A549 (cell line): ENCODE measurements around the gene MBNL2. TPM values are rescaled to one million over a fixed set of nuclear protein-coding genes. Genes with fewer than 3 reads are reported as not detected.
A peak's percentile ranks its signal among the peaks of the same experiment; 100 is the strongest.

Source experiments
- ATAC-seq, 2 experiments: fragments of 200-7000 bp in 1 of 2; fragments of >200 bp in 1 of 2; cut with Nextera tagmentation in 1 of 2; cut with Tn5 transposase in 1 of 2; 3 replicates each; pipeline versions ENCODE4 v1.8.0 to v1.9.1; 2018 to 2020; ENCODE audit warnings: mild to moderate bottlenecking in 1 of 2, moderate library complexity in 1 of 2
- CTCF ChIA-PET: fragments of 300-600 bp; sonication (Branson Sonifier 250); formaldehyde crosslinking; extraction: SDS; loops from one replicate; lab custom pipeline; 2021; ENCODE audit warnings: antibody characterized with exemption, inconsistent platforms; lab: Yijun Ruan, JAX
- POLR2A ChIA-PET: fragments of 350-600 bp; formaldehyde crosslinking; extraction: SDS; loops from one replicate; lab custom pipeline; 2021; ENCODE audit warnings: antibody characterized with exemption, inconsistent platforms; lab: Yijun Ruan, JAX
- DNase-seq, 2 experiments: peaks; one replicate each; pipeline versions ENCODE4 v3.0.0 to v3.0.0-alpha.2; 2011 to 2016; ENCODE audit warnings: low read depth in 1 of 2, low spot score in 1 of 2
- FAIRE-seq: peaks from 2 replicates; lab custom pipeline; 2011; peaks lifted over from hg19 to GRCh38; lab: Jason Lieb, UNC
- H3K27ac ChIP-seq, 2 experiments: fragments of >200 bp; sonication (Bioruptor Twin); formaldehyde crosslinking; 3 replicates each; pipeline ENCODE4 v1.5.1; 2016 to 2017
- H3K4me1 ChIP-seq: fragments of >200 bp; sonication (Bioruptor Twin); formaldehyde crosslinking; 3 replicates; pipeline ENCODE4 v1.6.1; 2016
- H3K4me2 ChIP-seq: fragments of >200 bp; sonication (Bioruptor Twin); formaldehyde crosslinking; 3 replicates; pipeline ENCODE4 v1.6.1; 2016
- H3K4me3 ChIP-seq: fragments of >200 bp; sonication (Bioruptor Twin); formaldehyde crosslinking; 3 replicates; pipeline ENCODE4 v1.5.1; 2016
- H3K9me3 ChIP-seq: fragments of >200 bp; sonication (Bioruptor Twin); formaldehyde crosslinking; 3 replicates; pipeline ENCODE4 v1.6.1; 2016
- BHLHE40 ChIP-seq: IDR thresholded peaks from 2 replicates; pipeline ENCODE4 v1.6.1; 2012; ENCODE audit warnings: low read depth, low read length, inconsistent platforms
- CBX2 ChIP-seq: fragments of 200-600 bp; sonication (generic); IDR thresholded peaks from 2 replicates; pipeline ENCODE4 v1.6.1; 2016; ENCODE audit warnings: low read depth, mild to moderate bottlenecking, borderline replicate concordance
- CBX8 ChIP-seq: fragments of 200-600 bp; sonication (generic); IDR thresholded peaks from 2 replicates; pipeline ENCODE4 v1.6.1; 2016
- CHD2 ChIP-seq: fragments of 150-350 bp; IDR thresholded peaks from 2 replicates; pipeline ENCODE4 v1.6.1; 2014; ENCODE audit warnings: low read length; ENCODE audit not compliant: partially characterized antibody
- EHMT2 ChIP-seq: fragments of 200-600 bp; sonication (generic); IDR thresholded peaks from 2 replicates; pipeline ENCODE4 v1.6.1; 2016; ENCODE audit warnings: antibody characterized with exemption, low read depth, mild to moderate bottlenecking, moderate library complexity
- ESRRA ChIP-seq: fragments of 150-350 bp; IDR thresholded peaks from 2 replicates; pipeline ENCODE4 v1.6.1; 2014; ENCODE audit warnings: mild to moderate bottlenecking, low read length, borderline replicate concordance
- FOSL2 ChIP-seq, 2 experiments: fragments of 450-650 bp in 1 of 2; fragments of >200 bp in 1 of 2; sonication (Bioruptor Twin) in 1 of 2; formaldehyde crosslinking; IDR thresholded peaks; 2 replicates each; pipeline versions ENCODE4 v1.5.0 to v1.6.1; 2016 to 2020; ENCODE audit warnings: mild to moderate bottlenecking in 1 of 2, moderate library complexity in 1 of 2
- FOXS1 ChIP-seq: fragments of 250-450 bp; sonication (Bioruptor Pico); IDR thresholded peaks from 2 replicates; pipeline ENCODE4 v1.5.0; 2020; ENCODE audit warnings: mild to moderate bottlenecking, moderate library complexity
- HOXA7 ChIP-seq: fragments of 250-450 bp; sonication (Bioruptor Pico); IDR thresholded peaks from 2 replicates; pipeline ENCODE4 v1.5.0; 2020; ENCODE audit warnings: mild to moderate bottlenecking, moderate library complexity
- HOXB13 ChIP-seq: fragments of 250-450 bp; sonication (Bioruptor Pico); IDR thresholded peaks from 2 replicates; pipeline ENCODE4 v1.5.0; 2020; ENCODE audit warnings: low read depth, mild to moderate bottlenecking, moderate library complexity
- HOXB5 ChIP-seq: fragments of 250-450 bp; sonication (Bioruptor Pico); IDR thresholded peaks from 2 replicates; pipeline ENCODE4 v1.5.0; 2020; ENCODE audit warnings: mild to moderate bottlenecking, moderate library complexity
- JUN ChIP-seq, 2 experiments: fragments of >200 bp; sonication (Bioruptor Twin); formaldehyde crosslinking; IDR thresholded peaks; 2 replicates in 1 of 2; 3 replicates in 1 of 2; pipeline ENCODE4 v1.6.1; 2016 to 2017
- JUNB ChIP-seq: fragments of >200 bp; sonication (Bioruptor Twin); formaldehyde crosslinking; IDR thresholded peaks from 2 replicates; pipeline ENCODE4 v1.6.1; 2016
- MAFK ChIP-seq: fragments of 450-650 bp; IDR thresholded peaks from 2 replicates; pipeline ENCODE4 v1.6.1; 2014; ENCODE audit not compliant: partially characterized antibody
- MYC ChIP-seq: IDR thresholded peaks from 2 replicates; pipeline ENCODE4 v1.6.1; 2012; ENCODE audit warnings: mild to moderate bottlenecking, inconsistent platforms, low read length, improper control_type of control experiment, borderline replicate concordance
- NPAS2 ChIP-seq: fragments of 250-450 bp; sonication (Bioruptor Pico); IDR thresholded peaks from 2 replicates; pipeline ENCODE4 v1.8.0; 2022; ENCODE audit warnings: mild to moderate bottlenecking, moderate library complexity, borderline replicate concordance
- PBX3 ChIP-seq: IDR thresholded peaks from 2 replicates; pipeline ENCODE4 v1.6.1; 2012
- PHF8 ChIP-seq: fragments of 200-600 bp; sonication (generic); IDR thresholded peaks from 2 replicates; pipeline ENCODE4 v1.6.1; 2016; ENCODE audit warnings: low read depth, mild to moderate bottlenecking, antibody characterized with exemption, moderate library complexity, borderline replicate concordance
- POLR2A ChIP-seq: IDR thresholded peaks from 2 replicates; pipeline ENCODE4 v1.6.1; 2012; ENCODE audit warnings: mild to moderate bottlenecking, low read length
- REST ChIP-seq: fragments of 200-600 bp; sonication (generic); IDR thresholded peaks from 2 replicates; pipeline ENCODE4 v1.6.1; 2016; ENCODE audit warnings: antibody characterized with exemption, mild to moderate bottlenecking, moderate library complexity
- SMC3 ChIP-seq: fragments of >200 bp; sonication (Bioruptor Twin); formaldehyde crosslinking; IDR thresholded peaks from 3 replicates; pipeline ENCODE4 v1.6.1; 2018; ENCODE audit warnings: inconsistent platforms
- SREBF2 ChIP-seq: fragments of 450-650 bp; IDR thresholded peaks from 2 replicates; pipeline ENCODE4 v1.6.1; 2014; ENCODE audit warnings: mild to moderate bottlenecking, moderate library complexity
- TFCP2L1 ChIP-seq: fragments of 250-450 bp; sonication (Bioruptor Pico); IDR thresholded peaks from 2 replicates; pipeline ENCODE4 v1.5.0; 2021; ENCODE audit warnings: mild to moderate bottlenecking
- USF2 ChIP-seq: fragments of 450-650 bp; IDR thresholded peaks from 2 replicates; pipeline ENCODE4 v1.6.1; 2014; ENCODE audit warnings: antibody characterized with exemption
- ZNF302 ChIP-seq: fragments of 250-450 bp; sonication (Bioruptor Pico); IDR thresholded peaks from 2 replicates; pipeline ENCODE4 v1.9.0; 2021; ENCODE audit warnings: inconsistent platforms, mild to moderate bottlenecking, moderate library complexity
- WGBS: methylation state at CpG from one replicate; pipeline ENCODE4 v1.1.6; 2017; ENCODE audit errors: missing lambda C conversion rate; 5-methylcytosine and 5-hydroxymethylcytosine counted together
- polyA plus RNA-seq, 4 experiments: library from polyadenylated mRNA; depleted of rRNA in 3 of 4; stranded (reverse); fragments of >200 nt; fragmentation: RNase III in 1 of 4; extraction: RNeasy Plus Mini Kit Qiagen cat#74134 plus additional on column Dnase treatment in 1 of 4; gene quantifications; 2 replicates in 3 of 4; 3 replicates in 1 of 4; pipeline ENCODE4 v1.2.3, GENCODE V29; 2011 to 2017
- TF ChIP-seq, protein P1 (sequence below): fragments of 150-350 bp; IDR thresholded peaks from 2 replicates; pipeline ENCODE4 v1.6.1; 2014; ENCODE audit warnings: low read depth, mild to moderate bottlenecking, low read length
- TF ChIP-seq, protein P2 (sequence below): fragments of >200 bp; sonication (Bioruptor Twin); formaldehyde crosslinking; IDR thresholded peaks from 3 replicates; pipeline ENCODE4 v1.5.1; 2016

MBNL2 gene
- polyA plus RNA-seq, 2 of the 4 experiments (the other 2 are of a cell fraction), result 18.7 to 20.6 TPM

DNA sequence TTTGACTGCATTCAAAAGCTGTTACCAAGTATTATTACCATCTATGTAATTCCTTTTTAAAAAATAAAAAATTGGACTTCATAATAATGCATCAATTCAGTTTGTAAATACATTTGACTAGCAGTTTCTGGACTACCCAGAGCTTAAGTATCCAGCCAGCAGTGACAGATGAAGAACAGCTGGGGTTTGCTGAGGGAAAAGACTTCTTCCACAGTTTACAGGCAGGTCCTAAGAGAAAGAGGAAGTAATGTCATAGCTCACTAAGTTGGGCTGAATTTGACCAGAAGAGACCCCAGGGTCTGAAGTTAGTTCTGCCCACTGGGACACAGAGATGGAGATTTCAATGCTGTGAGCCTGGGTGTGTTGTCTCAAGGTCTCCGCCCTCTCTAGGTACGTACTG, 96.4 kb downstream of the MBNL2 start (continued):
- no peak for TF ChIP-seq NPAS2 (CRISPR knock-in tag)
- no peak for TF ChIP-seq JUN (IDR thresholded peaks at IDR 0.05)
- TF ChIP-seq TFCP2L1 (CRISPR knock-in tag), result no peak
- TF ChIP-seq BHLHE40, result no peak
- no peak for TF ChIP-seq HOXB13 (CRISPR knock-in tag)

GRCh38 chr13:97319113-97319720, 97.1 kb downstream of the MBNL2 start:
- Histone ChIP-seq H3K27ac (peak overlapping the region in 1 of 2 experiments; percentile 67; a peak in 3 of 6 replicates), H3K9me3 (no peaks in the 10 kb centered on the region), H3K4me2 (peak overlapping the region; percentile 7; the same call in 1 of the 3 replicates), H3K4me3 (no peak overlapping the region), H3K4me1 (peaks cover 21% of the 10 kb centered on the region)
- ChIA-PET CTCF (no interaction called here), POLR2A (interaction anchor here (0.9 kb wide), 1 partner anchor 11 kb away, joined by 3 read pairs; no protein-coding TSS in a partner anchor)
- DNase-seq (no peak), ATAC-seq (peak in 1 of 2 experiments; percentile 36; a peak in 3 of 6 replicates), FAIRE-seq (no peak)
- WGBS, result 80% methylated on average over 8 of the region's 9 CpGs
- TF ChIP-seq HOXA7, result no peak
- TF ChIP-seq HOXB5, result no peak
- TF ChIP-seq POLR2A, result no peak
- no peak for TF ChIP-seq MYC
- TF ChIP-seq ESRRA, result no peak
- no peak for TF ChIP-seq USF2
- TF ChIP-seq, protein P1, sequence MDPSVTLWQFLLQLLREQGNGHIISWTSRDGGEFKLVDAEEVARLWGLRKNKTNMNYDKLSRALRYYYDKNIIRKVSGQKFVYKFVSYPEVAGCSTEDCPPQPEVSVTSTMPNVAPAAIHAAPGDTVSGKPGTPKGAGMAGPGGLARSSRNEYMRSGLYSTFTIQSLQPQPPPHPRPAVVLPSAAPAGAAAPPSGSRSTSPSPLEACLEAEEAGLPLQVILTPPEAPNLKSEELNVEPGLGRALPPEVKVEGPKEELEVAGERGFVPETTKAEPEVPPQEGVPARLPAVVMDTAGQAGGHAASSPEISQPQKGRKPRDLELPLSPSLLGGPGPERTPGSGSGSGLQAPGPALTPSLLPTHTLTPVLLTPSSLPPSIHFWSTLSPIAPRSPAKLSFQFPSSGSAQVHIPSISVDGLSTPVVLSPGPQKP, result no peak
- no peak for TF ChIP-seq JUNB
- TF ChIP-seq, protein P2, sequence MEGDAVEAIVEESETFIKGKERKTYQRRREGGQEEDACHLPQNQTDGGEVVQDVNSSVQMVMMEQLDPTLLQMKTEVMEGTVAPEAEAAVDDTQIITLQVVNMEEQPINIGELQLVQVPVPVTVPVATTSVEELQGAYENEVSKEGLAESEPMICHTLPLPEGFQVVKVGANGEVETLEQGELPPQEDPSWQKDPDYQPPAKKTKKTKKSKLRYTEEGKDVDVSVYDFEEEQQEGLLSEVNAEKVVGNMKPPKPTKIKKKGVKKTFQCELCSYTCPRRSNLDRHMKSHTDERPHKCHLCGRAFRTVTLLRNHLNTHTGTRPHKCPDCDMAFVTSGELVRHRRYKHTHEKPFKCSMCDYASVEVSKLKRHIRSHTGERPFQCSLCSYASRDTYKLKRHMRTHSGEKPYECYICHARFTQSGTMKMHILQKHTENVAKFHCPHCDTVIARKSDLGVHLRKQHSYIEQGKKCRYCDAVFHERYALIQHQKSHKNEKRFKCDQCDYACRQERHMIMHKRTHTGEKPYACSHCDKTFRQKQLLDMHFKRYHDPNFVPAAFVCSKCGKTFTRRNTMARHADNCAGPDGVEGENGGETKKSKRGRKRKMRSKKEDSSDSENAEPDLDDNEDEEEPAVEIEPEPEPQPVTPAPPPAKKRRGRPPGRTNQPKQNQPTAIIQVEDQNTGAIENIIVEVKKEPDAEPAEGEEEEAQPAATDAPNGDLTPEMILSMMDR, result no peak
- TF ChIP-seq SMC3, result no peak
- no peak for TF ChIP-seq FOXS1 (CRISPR knock-in tag)
- no peak for TF ChIP-seq FOSL2 (IDR thresholded peaks at IDR 0.05)
- no peak for TF ChIP-seq FOSL2 (CRISPR knock-in tag; IDR thresholded peaks at IDR 0.05)
- TF ChIP-seq CBX2, result no peak

- TF ChIP-seq HOXB5, result no peak
- TF ChIP-seq EHMT2, result no peak
- TF ChIP-seq ZNF302 (CRISPR knock-in tag), result no peak
- no peak for TF ChIP-seq PBX3
- TF ChIP-seq SREBF2, result no peak
- TF ChIP-seq MAFK, result no peak
- no peak for TF ChIP-seq PHF8
- TF ChIP-seq CHD2, result no peak
- TF ChIP-seq SMC3, result no peak
- TF ChIP-seq REST, result no peak
- TF ChIP-seq MYC, result no peak
- no peak for TF ChIP-seq BHLHE40
- no peak for TF ChIP-seq CBX8
- TF ChIP-seq POLR2A, result no peak
- TF ChIP-seq, all 56 proteins: peak for 0
- CTCF ChIA-PET, result interaction anchor here (0.7 kb wide), 1 partner anchor 15 kb away, joined by 3 read pairs; no protein-coding TSS in a partner anchor
- ATAC-seq, result no peak; a peak in 1 of 6 replicates
- POLR2A ChIA-PET, result no interaction called here
- no peak for DNase-seq
- Histone ChIP-seq H3K4me1 (peaks cover 21% of the 10 kb centered on the region), H3K27ac (no peak overlapping the region), H3K4me3 (no peak overlapping the region), H3K4me2 (no peak overlapping the region), H3K9me3 (no peaks in the 10 kb centered on the region)
- FAIRE-seq, result no peak
- 56% methylated on average over 2 of the region's 2 CpGs for WGBS
Observed at GRCh38 chr13:97321101-97321500, 99.0 kb downstream of the MBNL2 start.
